Tibial nerve (tissue), 4 donors: ENCODE data around the gene FOLR2. TPM values are rescaled to one million over a fixed set of nuclear protein-coding genes. Genes with fewer than 3 reads are reported as not detected.

Source experiments
- DNase-seq, 2 donors: peaks; one replicate each; pipeline ENCODE4 v3.0.0-alpha.2; 2019; ENCODE audit warnings: low spot score in 2 of 2
- H3K27ac ChIP-seq, 4 donors: fragments of 200-600 bp; sonication (generic) in 3 of 4; one replicate each; pipeline ENCODE4 v1.5.1; 2017 to 2019; ENCODE audit warnings: mild to moderate bottlenecking in 1 of 4
- H3K27me3 ChIP-seq, 2 donors: fragments of 200-600 bp; sonication (generic) in 1 of 2; one replicate each; pipeline versions ENCODE4 v1.5.1 to v1.6.0; 2017 to 2019
- H3K36me3 ChIP-seq, 3 donors: fragments of 200-600 bp; sonication (generic); one replicate each; pipeline ENCODE4 v1.5.1; 2018 to 2019
- H3K4me1 ChIP-seq, 4 donors: fragments of 200-600 bp; sonication (generic) in 3 of 4; one replicate each; pipeline ENCODE4 v1.5.1; 2017 to 2019
- H3K4me3 ChIP-seq, 4 donors: fragments of 200-600 bp; sonication (generic) in 3 of 4; one replicate each; pipeline ENCODE4 v1.5.1; 2017 to 2019; ENCODE audit warnings: mild to moderate bottlenecking in 1 of 4, moderate library complexity in 1 of 4
- H3K9me3 ChIP-seq, 4 donors: fragments of 200-600 bp; sonication (generic) in 3 of 4; one replicate each; pipeline ENCODE4 v1.5.1; 2017 to 2019
- EP300 ChIP-seq, 2 donors: sonication (generic); formaldehyde crosslinking; IDR thresholded peaks; one replicate each; pipeline ENCODE4 v1.6.1; 2017; ENCODE audit warnings: antibody characterized with exemption in 2 of 2, mild to moderate bottlenecking in 1 of 2
- POLR2A ChIP-seq, 2 donors: fragments of 450-650 bp; IDR thresholded peaks; one replicate each; pipeline ENCODE4 v1.6.1; 2017; ENCODE audit warnings: antibody characterized with exemption in 2 of 2, mild to moderate bottlenecking in 2 of 2, moderate library complexity in 2 of 2
- WGBS, 2 donors: methylation state at CpG; one replicate each; pipeline ENCODE4 v1.1.5; 2018; 5-methylcytosine and 5-hydroxymethylcytosine counted together
- total RNA-seq, 4 donors: library from RNA; depleted of rRNA; stranded (reverse); fragments of >200 nt; gene quantifications; one replicate each; pipeline ENCODE4 v1.1.0, GENCODE V29; 2016
- TF ChIP-seq, protein P1 (sequence below), 5 experiments: fragments of 200-600 bp in 3 of 5; fragments of 450-650 bp in 2 of 5; sonication (generic) in 3 of 5; IDR thresholded peaks; one replicate each; pipeline ENCODE4 v1.5.1; 2016 to 2019; ENCODE audit warnings: antibody characterized with exemption in 5 of 5, mild to moderate bottlenecking in 3 of 5, moderate library complexity in 2 of 5

The FOLR2 gene
- total RNA-seq, 4 donors from 2014 or later, result 27.8 to 60.9 (median 35.7) TPM

DNA sequence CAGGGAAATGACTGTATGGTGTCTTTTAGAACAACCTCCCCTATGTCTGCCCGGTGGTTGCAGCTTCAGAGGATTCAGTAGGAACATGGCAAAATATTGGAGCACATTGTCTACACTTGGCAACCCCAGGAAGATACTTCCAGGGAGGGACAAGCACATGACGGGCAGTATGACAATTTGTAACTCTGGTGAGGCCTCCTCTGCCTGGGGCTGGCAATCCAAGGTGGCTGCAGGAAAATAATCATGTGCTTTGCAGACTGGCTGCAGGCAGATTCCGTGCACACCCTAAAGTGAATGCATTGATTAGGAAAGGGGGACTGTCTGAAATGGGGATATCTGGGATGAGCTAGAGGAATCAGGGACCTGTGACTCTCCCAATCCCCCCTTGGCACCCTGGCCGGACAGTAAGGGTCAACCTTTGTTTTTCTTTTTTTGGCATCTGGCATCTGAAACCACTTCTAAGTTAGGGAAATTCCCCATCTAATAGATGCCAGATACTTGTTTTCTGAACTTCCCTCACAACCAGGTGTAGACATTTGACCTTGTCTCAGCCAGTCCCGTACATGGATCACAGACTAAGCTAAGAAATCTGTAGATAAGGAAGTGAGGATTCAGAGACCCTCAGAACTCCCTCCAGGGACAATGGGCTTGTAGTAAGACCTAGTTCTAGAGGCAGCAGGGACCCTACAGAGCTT is 37.9 kb downstream of the FOLR2 start:
- 76 to 88% methylated on average over 5 of the region's 5 CpGs for WGBS, 2 donors
- Histone ChIP-seq H3K36me3 (no peaks in the 10 kb centered on the region), H3K4me1 (no peaks in the 10 kb centered on the region), H3K9me3 (no peaks in the 10 kb centered on the region), H3K27me3 (peaks cover 0 to 49% of the 10 kb centered on the region in 2 donors), H3K27ac (no peak overlapping the region), H3K4me3 (no peak overlapping the region)
- no peak for DNase-seq
- TF ChIP-seq POLR2A (IDR thresholded peaks at IDR 0.05), result no peak
- TF ChIP-seq, protein P1, sequence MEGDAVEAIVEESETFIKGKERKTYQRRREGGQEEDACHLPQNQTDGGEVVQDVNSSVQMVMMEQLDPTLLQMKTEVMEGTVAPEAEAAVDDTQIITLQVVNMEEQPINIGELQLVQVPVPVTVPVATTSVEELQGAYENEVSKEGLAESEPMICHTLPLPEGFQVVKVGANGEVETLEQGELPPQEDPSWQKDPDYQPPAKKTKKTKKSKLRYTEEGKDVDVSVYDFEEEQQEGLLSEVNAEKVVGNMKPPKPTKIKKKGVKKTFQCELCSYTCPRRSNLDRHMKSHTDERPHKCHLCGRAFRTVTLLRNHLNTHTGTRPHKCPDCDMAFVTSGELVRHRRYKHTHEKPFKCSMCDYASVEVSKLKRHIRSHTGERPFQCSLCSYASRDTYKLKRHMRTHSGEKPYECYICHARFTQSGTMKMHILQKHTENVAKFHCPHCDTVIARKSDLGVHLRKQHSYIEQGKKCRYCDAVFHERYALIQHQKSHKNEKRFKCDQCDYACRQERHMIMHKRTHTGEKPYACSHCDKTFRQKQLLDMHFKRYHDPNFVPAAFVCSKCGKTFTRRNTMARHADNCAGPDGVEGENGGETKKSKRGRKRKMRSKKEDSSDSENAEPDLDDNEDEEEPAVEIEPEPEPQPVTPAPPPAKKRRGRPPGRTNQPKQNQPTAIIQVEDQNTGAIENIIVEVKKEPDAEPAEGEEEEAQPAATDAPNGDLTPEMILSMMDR (IDR thresholded peaks at IDR 0.05), result no peak
- no peak for TF ChIP-seq EP300 (IDR thresholded peaks at IDR 0.05)

GRCh38 chr11:72257570-72257969 is 41.0 kb downstream of the FOLR2 start:
- 76 to 82% methylated on average over 2 of the region's 2 CpGs for WGBS, 2 donors
- no peaks in the 10 kb centered on the region for H3K4me1 ChIP-seq
- DNase-seq, result no peak
- H3K27me3 ChIP-seq, result peaks cover 0 to 27% of the 10 kb centered on the region in 2 donors
- no peak overlapping the region for H3K27ac ChIP-seq
- TF ChIP-seq EP300 (IDR thresholded peaks at IDR 0.05) (no peak), POLR2A (IDR thresholded peaks at IDR 0.05) (no peak)
- TF ChIP-seq, protein P1 (IDR thresholded peaks at IDR 0.05), result no peak
- no peaks in the 10 kb centered on the region for H3K36me3 ChIP-seq
- no peak overlapping the region for H3K4me3 ChIP-seq
- H3K9me3 ChIP-seq, result no peaks in the 10 kb centered on the region

GRCh38 chr11:72259490-72259889 is 42.9 kb downstream of the FOLR2 start:
- Histone ChIP-seq H3K9me3 (no peaks in the 10 kb centered on the region), H3K27me3 (peaks cover 0 to 10% of the 10 kb centered on the region in 2 donors), H3K27ac (no peak overlapping the region), H3K36me3 (no peaks in the 10 kb centered on the region), H3K4me3 (no peak overlapping the region), H3K4me1 (no peaks in the 10 kb centered on the region)
- TF ChIP-seq, protein P1 (IDR thresholded peaks at IDR 0.05), result no peak
- TF ChIP-seq EP300 (IDR thresholded peaks at IDR 0.05), result no peak
- no peak for TF ChIP-seq POLR2A (IDR thresholded peaks at IDR 0.05)
- DNase-seq, result no peak
- 84 to 86% methylated on average over 2 of the region's 2 CpGs for WGBS, 2 donors

GRCh38 chr11:72260574-72260973 is 44.0 kb downstream of the FOLR2 start:
- Histone ChIP-seq H3K36me3 (no peaks in the 10 kb centered on the region), H3K4me3 (no peak overlapping the region), H3K4me1 (no peaks in the 10 kb centered on the region), H3K9me3 (no peaks in the 10 kb centered on the region), H3K27ac (no peak overlapping the region), H3K27me3 (peaks cover 0 to 10% of the 10 kb centered on the region in 2 donors)
- 75 to 82% methylated on average over 5 of the region's 5 CpGs for WGBS, 2 donors
- DNase-seq, result no peak
- TF ChIP-seq, protein P1 (IDR thresholded peaks at IDR 0.05), result no peak
- TF ChIP-seq POLR2A (IDR thresholded peaks at IDR 0.05), result no peak
- TF ChIP-seq EP300 (IDR thresholded peaks at IDR 0.05), result no peak

DNA sequence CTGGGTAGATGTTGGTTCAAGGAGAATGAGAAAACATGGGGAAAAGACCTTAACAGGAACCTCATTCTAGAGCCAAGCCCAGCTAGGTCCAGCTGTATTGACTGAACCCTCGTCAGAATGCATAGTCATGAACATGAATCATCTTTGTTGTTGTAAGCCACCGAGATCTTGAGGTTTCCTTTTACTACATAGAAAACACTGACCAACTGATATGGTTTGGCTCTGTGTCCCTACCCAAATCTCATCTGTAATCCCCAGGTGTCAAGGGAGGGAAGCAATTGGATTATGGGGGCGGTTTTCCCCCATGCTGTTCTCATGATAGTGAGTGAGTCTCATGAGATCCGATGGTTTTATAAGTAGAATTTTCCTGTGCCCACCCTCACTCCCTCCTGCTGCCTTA is 46.8 kb downstream of the FOLR2 start:
- Histone ChIP-seq H3K4me3 (no peak overlapping the region), H3K27me3 (peaks cover 0 to 10% of the 10 kb centered on the region in 2 donors), H3K9me3 (no peaks in the 10 kb centered on the region), H3K36me3 (no peaks in the 10 kb centered on the region), H3K27ac (no peak overlapping the region), H3K4me1 (no peaks in the 10 kb centered on the region)
- DNase-seq, result no peak
- TF ChIP-seq POLR2A (IDR thresholded peaks at IDR 0.05) (no peak), EP300 (IDR thresholded peaks at IDR 0.05) (no peak)
- TF ChIP-seq, protein P1 (IDR thresholded peaks at IDR 0.05), result no peak
- WGBS, 2 donors, result 56 to 66% methylated on average over 4 of the region's 4 CpGs
